Activated T-cell treated with anti-CD3 and anti-CD28 coated beads for 1 hour (primary cell): Measurements from ENCODE around the gene ZIK1.

Experiments used
- DNase-seq: peaks from one replicate; pipeline ENCODE4 v3.0.0-alpha.2; 2020; ENCODE audit warnings: low read depth

The ZIK1 gene

DNA sequence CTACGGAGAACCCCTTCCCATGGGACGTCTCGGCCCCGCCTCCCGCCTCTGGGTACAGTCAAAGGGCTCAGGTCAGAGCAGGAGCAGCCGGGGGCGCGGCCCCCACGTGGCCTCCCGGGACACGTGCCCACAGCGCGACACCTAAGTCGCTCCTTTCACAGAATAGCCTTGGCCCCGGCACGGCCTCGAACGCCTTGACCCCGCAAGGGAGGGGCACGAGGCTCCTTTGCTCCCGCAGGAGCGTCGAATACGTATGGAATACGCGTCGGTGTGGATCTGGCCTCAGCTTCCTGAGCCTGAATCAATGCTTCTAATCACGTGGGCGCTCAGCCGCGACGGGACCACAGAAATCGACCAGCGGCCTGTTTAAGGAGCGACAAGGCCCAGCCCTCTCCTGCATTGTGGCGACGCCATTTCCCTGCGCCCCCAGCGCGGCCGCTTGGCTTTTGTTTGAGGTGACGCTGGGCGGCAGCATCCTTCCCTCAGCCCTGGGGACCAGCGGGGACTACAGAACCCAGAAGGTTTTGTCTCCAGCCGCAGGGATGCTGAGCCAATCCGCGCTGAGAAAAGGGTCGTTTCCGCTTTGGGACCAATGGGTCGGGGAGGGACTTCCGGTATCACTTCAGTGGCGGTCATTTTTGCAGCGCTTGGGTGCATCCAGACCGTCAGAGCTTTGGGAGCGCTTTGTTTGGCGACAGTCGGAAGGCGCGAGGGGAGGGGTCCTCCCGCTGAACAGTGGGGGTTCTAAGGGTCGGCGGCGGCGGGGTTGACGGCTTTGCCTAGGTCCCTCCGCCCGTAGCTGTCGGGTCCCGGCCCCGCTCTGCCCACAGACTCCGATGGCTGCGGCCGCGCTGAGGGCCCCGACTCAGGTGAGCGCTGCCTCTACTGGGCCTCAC, at the start of gene ZIK1:
Gene ZIK1 (plus strand): TSS at position 625 of the 896 bp plus-strand sequence. CDS start 212 bp downstream, at position 837.
- DNase-seq = peak; percentile 72

GRCh38 chr19:57537953-57538547, 45.9 kb upstream of the ZIK1 start:
- DNase-seq = no peak

GRCh38 chr19:57546513-57546912, 37.4 kb upstream of the ZIK1 start:
- DNase-seq = no peak

- no peak for DNase-seq
Observed at GRCh38 chr19:57552432-57552831, 31.5 kb upstream of the ZIK1 start.

GRCh38 chr19:57557659-57558058, 26.3 kb upstream of the ZIK1 start:
- no peak for DNase-seq

GRCh38 chr19:57558525-57558924, 25.4 kb upstream of the ZIK1 start:
- DNase-seq = no peak

GRCh38 chr19:57559008-57559403, 24.9 kb upstream of the ZIK1 start:
- DNase-seq = no peak

DNA sequence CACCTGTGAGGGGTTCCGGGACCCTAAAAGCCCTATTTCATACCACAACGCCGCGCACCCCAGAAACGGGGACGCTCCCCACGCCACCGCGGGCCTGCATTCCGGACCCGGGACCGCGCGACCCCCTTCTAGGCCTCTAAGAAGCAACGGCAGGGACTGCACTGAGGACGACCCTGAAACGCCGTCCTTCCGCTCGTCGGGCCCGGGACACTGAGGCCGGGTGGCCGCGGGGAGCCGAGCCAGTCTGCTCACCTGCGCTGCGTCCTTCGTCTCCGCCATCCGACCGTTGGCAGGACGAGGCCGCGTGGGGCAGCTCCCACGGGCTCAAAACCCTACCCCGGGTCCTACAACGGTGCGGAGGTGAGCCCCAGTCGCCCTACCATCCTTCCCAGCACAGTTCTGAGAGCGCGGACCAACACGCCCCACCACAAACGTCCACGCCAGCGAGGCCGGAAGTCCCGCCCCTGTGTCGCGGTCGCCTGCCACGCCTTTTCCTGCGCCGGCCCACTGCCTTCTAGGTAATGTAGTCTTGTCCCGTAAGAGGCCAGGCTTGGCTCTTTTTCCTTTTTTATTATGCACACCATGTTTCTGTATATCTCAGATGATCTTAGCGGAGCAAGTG, 24.4 kb upstream of the ZIK1 start, which contains the start of gene ZNF550:
Gene ZNF550 (minus strand): TSS at position 460 of the 622 bp plus-strand sequence. CDS start 181 bp downstream, at position 279.
- DNase-seq = peak; percentile 77

DNA sequence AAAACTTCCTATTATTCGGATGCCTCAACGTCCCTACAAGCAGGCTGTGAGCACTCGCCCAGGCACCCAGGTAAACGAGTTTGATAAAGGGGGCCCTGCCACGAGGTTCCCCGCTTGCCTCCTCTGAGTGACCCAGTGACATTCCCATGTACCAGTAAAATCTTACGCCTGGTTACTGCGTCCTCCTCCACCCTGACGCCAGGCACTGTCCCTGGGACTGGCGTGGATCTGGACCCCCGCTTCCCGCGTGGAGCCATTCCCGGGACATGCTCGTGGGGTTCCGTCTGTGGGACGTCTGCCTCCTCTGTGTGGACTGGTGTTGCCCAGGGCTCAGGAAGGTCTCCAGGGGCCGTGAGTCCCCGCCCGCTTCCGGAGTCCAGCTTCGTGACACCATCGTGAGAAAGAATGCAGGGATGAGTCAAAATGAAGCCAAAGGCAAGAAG, 23.9 kb upstream of the ZIK1 start:
- DNase-seq = no peak

GRCh38 chr19:57563547-57563946, 20.4 kb upstream of the ZIK1 start:
- DNase-seq = no peak

DNA sequence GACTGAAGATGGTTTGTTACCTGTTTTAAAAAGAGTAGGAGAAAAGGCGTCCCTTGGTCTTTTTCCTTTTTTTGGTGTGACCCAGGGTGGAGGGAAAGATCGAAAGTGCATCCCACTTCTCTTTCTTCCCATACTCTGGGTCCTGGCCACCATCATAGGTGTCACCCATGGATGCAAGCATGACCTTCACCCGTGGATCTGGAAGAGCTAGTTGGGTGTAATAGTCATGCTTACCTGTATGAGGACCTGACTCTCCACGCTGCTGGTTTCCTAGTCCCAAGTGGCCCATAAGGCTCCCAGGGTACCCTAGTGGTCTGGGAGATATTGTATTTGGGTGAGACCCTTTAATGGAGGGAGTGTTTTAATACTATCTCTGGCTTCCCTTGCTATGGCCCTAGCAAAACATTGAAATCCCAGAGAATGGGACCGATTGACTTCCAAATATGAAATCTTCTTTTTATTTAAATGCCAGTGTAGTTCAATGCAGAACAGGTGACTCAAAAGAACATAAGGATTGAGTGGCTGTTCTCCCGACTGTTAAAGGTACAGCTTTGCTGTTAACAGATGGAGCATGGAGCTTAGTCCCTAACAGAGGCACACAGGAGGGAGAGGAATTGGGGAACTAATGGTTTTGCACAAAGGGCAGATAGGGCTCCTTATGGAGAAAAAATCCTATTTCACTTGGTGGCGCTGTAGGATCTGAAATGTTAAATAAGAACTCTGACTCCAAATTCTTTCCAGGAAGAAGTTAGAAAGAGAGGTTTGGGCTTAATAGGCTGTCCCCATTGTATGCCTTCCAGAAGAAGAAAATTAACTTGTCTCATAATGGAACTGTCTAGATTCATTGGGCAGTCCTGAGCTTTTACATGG, 17.3 kb upstream of the ZIK1 start:
- no peak for DNase-seq

DNA sequence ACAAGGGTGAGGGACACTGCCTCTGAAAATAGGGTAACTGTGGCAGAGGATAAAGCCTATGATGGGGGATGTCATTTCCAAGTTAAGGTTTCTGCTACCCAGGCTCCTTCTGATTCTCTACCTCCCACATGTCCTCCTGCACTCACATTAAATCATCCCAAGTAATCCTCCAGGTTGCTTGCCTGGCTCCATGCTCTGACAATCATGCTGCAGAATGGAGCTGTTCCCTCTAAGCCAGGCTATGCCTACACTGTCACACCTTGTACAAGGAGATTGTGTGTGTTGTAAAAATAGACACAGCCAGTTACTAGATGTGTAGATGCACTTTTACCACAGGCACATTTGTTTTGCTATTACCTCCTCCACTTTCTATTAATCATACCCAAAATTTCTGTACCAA, 13.2 kb upstream of the ZIK1 start:
- no peak for DNase-seq

DNA sequence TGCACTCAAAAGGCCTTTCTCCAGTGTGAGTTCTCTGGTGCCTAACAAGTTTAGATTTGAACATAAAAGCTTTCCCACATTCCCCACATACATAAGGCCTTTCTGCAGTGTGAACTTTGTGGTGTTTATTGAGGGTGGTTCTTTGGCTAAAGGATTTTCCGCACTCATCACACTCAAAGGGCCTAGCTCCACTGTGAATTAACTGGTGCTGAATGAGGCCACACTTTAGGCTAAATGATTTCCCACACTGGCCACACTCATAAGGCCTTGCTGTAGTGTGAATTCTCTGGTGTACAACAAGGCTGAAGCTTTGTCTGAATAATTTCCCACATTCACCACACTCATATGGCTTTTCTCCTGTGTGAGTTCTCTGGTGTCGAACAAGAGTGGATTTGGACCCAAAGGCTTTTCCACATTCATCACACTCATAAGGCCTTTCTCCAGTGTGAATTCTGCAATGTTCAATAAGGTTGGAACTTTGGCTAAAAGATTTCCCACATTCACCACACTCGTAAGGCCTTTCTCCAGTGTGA, 11.5 kb upstream of the ZIK1 start:
- DNase-seq = no peak

GRCh38 chr19:57576661-57577060, 7.3 kb upstream of the ZIK1 start:
- DNase-seq = no peak

- peak; percentile 85 for DNase-seq
Observed at GRCh38 chr19:57578487-57579205, 5.3 kb upstream of the ZIK1 start, which contains the start of gene ZNF416. Gene ZNF416 (minus strand): TSS chr19:57578911. CDS start chr19:57578704, 207 bp downstream.

DNA sequence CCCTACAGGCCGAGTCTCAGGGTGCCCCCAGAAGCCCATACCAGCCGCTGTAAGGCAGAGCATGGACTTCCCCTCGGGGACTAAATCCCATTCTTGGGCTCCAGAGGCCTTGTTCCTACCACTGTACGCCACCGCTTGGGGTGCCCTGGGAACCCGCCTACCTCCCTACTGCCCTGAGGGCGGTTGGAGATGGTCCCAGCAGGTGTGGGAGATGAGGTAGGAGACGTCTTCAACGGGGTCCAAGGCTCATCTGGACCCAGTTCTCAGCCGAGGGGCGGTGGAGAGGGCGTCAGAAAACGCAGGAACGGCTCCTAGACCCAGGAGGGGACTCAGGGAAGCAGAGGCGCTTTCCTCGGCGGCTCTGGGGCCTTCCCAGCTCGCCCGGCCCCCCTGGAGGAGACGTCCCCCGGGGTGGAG, 833 bp upstream of the ZIK1 start:
- no peak for DNase-seq

DNA sequence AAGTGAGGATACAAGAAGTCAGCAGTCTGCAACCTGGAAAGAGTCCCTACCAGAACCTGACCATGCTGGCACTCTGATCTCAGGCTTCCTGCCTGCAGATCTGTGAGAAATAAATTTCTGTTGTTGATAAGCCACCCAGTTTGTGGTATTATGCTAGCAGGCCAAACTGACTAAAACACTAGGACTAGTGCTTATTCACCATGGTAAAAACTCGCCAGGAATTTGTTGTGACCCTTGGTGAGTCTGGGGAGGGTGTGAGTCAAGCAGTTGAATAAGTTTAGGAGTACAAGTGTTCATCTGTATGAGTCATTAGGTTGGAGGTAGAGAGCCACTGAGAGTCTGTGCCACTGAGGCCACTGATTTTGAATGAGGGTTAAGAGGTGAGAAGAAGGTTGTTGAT, 3.6 kb downstream of the ZIK1 start:
- no peak for DNase-seq

GRCh38 chr19:57599377-57599760, 15.4 kb downstream of the ZIK1 start:
- DNase-seq = no peak

DNA sequence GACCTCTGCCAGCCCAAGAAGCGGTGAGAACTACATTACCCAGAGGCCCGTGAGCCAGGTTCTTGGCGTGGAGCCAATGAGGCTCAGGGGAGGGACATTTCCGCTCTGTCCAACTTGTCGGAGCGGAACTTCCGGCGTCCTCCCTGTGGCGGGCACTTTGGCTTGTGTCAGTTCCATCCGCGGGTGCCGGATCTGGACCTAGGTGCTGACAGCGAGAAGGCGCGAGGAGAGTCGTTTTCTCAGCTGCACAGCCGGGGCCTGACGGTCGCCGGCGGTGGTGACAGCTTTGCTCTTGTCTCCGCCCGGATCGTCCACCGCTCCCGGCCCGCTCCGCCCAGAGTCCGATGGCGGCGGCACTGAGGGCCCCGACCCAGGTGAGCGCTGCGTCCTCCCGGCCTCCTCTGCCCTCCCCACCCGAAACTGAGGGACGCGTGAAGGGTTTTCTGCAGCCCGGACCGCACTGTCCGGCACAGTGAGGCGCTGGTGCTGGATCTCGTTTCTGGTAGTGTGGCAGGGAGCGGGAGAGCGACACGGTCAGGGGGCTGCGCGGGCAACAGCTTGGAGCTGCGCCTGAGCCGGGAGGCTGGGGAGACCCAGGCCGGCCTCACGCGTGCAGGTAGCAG, 15.9 kb downstream of the ZIK1 start, which contains the start of gene ZNF530:
Gene ZNF530 (plus strand): TSS at position 125 of the 623 bp plus-strand sequence. CDS start 4,461 bp downstream, outside the sequence.
- DNase-seq = peak; percentile 79

- no peak for DNase-seq
Observed at GRCh38 chr19:57606931-57607330, 23.0 kb downstream of the ZIK1 start.
